K562 (cell line): ENCODE measurements around the gene MDFIC. TPM values are rescaled to one million over a fixed set of nuclear protein-coding genes. Genes with fewer than 3 reads are reported as not detected.

Source experiments
- ATAC-seq: fragments of 200-7000 bp; cut with Tn5 transposase; 3 replicates; pipeline ENCODE4 v1.9.1; 2020; ENCODE audit warnings: moderate library complexity
- BruUV-seq: library from RNA; stranded (reverse); fragments of 400-500 nt; replicated peaks from 2 replicates; lab custom pipeline; 2021; lab: Mats Ljungman, UMichigan
- CTCF ChIA-PET: fragments of 300-600 bp; formaldehyde crosslinking; extraction: SDS; loops from one replicate; lab custom pipeline; 2021; ENCODE audit warnings: low intra/inter-chr PET ratio; lab: Yijun Ruan, JAX
- POLR2A ChIA-PET: fragments of 300-600, 350-650 bp; sonication (Branson Sonifier 250); formaldehyde crosslinking; extraction: SDS; loops from one replicate; lab custom pipeline; 2021; ENCODE audit warnings: antibody characterized with exemption, inconsistent platforms; lab: Yijun Ruan, JAX
- DNase-seq, 4 experiments: peaks; one replicate each; pipeline versions ENCODE4 v3.0.0 to v3.0.0-alpha.2; 2011 to 2018; ENCODE audit warnings: low spot score in 3 of 4, mixed read lengths in 3 of 4; ENCODE audit errors: extremely low read depth in 1 of 4
- FAIRE-seq: peaks from 2 replicates; lab custom pipeline; 2011; peaks lifted over from hg19 to GRCh38; lab: Jason Lieb, UNC
- H2AFZ ChIP-seq: 2 replicates; pipeline ENCODE4 v1.6.0; 2011; ENCODE audit warnings: low read depth, low read length, control low read depth, inconsistent platforms
- H3K27ac ChIP-seq: fragments of 200-600 bp; 3 replicates; pipeline ENCODE4 v1.8.0; 2011; ENCODE audit warnings: low read depth, mild to moderate bottlenecking, control low read depth, inconsistent platforms, low read length, moderate library complexity, mixed read lengths; ENCODE audit errors: extremely low read depth
- H3K27me3 ChIP-seq, 2 experiments: fragments of 300-600 bp in 1 of 2; 2 replicates in 1 of 2; 3 replicates in 1 of 2; pipeline versions ENCODE4 v1.6.0 to v1.8.0; 2011; ENCODE audit warnings: inconsistent platforms in 2 of 2, low read length in 2 of 2, mild to moderate bottlenecking in 1 of 2, mixed read lengths in 1 of 2, moderate library complexity in 1 of 2; ENCODE audit not compliant: control insufficient read depth in 2 of 2, insufficient read depth in 2 of 2
- H3K36me3 ChIP-seq: fragments of 300-600 bp; 3 replicates; pipeline ENCODE4 v1.8.0; 2011; ENCODE audit warnings: mild to moderate bottlenecking, low read length, inconsistent platforms; ENCODE audit not compliant: control insufficient read depth, insufficient read depth
- H3K4me1 ChIP-seq, 2 experiments: fragments of 200-600 bp in 1 of 2; replicated peaks in 1 of 2; 2 replicates in 1 of 2; 3 replicates in 1 of 2; pipeline versions ENCODE4 v1.5.1 to v1.8.0; 2011; ENCODE audit warnings: inconsistent platforms in 2 of 2, low read length in 2 of 2, mild to moderate bottlenecking in 1 of 2, mixed read lengths in 1 of 2, moderate library complexity in 1 of 2; ENCODE audit not compliant: control insufficient read depth in 2 of 2, insufficient read depth in 2 of 2
- H3K4me2 ChIP-seq: 2 replicates; pipeline ENCODE4 v1.6.1; 2011; ENCODE audit warnings: low read length, control low read depth, inconsistent platforms, mixed read lengths; ENCODE audit not compliant: insufficient read depth
- H3K4me3 ChIP-seq: fragments of 200-600 bp; sonication (generic), shearing (Covaris generic); 2 replicates; pipeline ENCODE4 v1.5.1; 2016; ENCODE audit warnings: control low read depth, inconsistent platforms
- H3K79me2 ChIP-seq: fragments of 200-600 bp; 3 replicates; pipeline ENCODE4 v1.8.0; 2011; ENCODE audit warnings: low read length, inconsistent platforms; ENCODE audit not compliant: control insufficient read depth, insufficient read depth
- H3K9ac ChIP-seq, 2 experiments: 2 replicates each; pipeline versions ENCODE4 v1.6.0 to v1.6.1; 2011; ENCODE audit warnings: low read depth in 2 of 2, low read length in 2 of 2, control low read depth in 1 of 2, inconsistent platforms in 1 of 2, mild to moderate bottlenecking in 1 of 2, mixed read lengths in 1 of 2; ENCODE audit not compliant: insufficient read depth in 1 of 2
- H3K9me1 ChIP-seq: one replicate; pipeline ENCODE4 v1.6.0; 2011; ENCODE audit warnings: inconsistent platforms, mild to moderate bottlenecking, low read length, moderate library complexity; ENCODE audit not compliant: control insufficient read depth, insufficient read depth
- H3K9me3 ChIP-seq: replicated peaks from 2 replicates; pipeline ENCODE4 v1.5.1; 2011; ENCODE audit warnings: low read depth, low read length, inconsistent platforms; ENCODE audit not compliant: control insufficient read depth, insufficient read depth
- H4K20me1 ChIP-seq: replicated peaks from 2 replicates; pipeline ENCODE4 v1.6.1; 2011; ENCODE audit warnings: low read length, inconsistent platforms, mixed read lengths; ENCODE audit not compliant: control insufficient read depth, insufficient read depth
- DACH1 ChIP-seq: fragments of 450-650 bp; IDR thresholded peaks from 2 replicates; pipeline ENCODE4 v1.6.1; 2018; ENCODE audit not compliant: partially characterized antibody
- E2F3 ChIP-seq: fragments of 250-450 bp; sonication (Bioruptor Pico); IDR thresholded peaks from 2 replicates; pipeline ENCODE4 v1.4.0; 2020; ENCODE audit warnings: mild to moderate bottlenecking
- HMGN3 ChIP-seq: IDR thresholded peaks from 2 replicates; pipeline ENCODE4 v1.6.1; 2011; ENCODE audit warnings: borderline replicate concordance, low read depth, mild to moderate bottlenecking, mixed read lengths, low read length; ENCODE audit not compliant: insufficient read length; ENCODE audit errors: extremely low read depth
- TARDBP ChIP-seq: fragments of 450-650 bp; IDR thresholded peaks from 2 replicates; pipeline ENCODE4 v1.6.1; 2016
- U2AF2 ChIP-seq: fragments of 200-400 bp; formaldehyde crosslinking; optimal IDR thresholded peaks from 2 replicates; pipeline ENCODE3; 2017; ENCODE audit warnings: low read depth, mild to moderate bottlenecking, low read length
- ZNF274 ChIP-seq: IDR thresholded peaks from 2 replicates; pipeline ENCODE4 v1.6.1; 2011; ENCODE audit warnings: low read depth, mild to moderate bottlenecking, low read length, moderate library complexity, borderline replicate concordance
- ZNF584 ChIP-seq: fragments of 200-800 bp; sonication (Bioruptor generic); IDR thresholded peaks from 2 replicates; pipeline ENCODE4 v1.6.1; 2016; ENCODE audit warnings: low read depth, mild to moderate bottlenecking, missing genetic modification characterization, missing compliant biosample characterization
- WGBS: fragments of 100-300 bp; shearing (Covaris generic); methylation state at CpG from one replicate; pipeline ENCODE4 v1.1.6; 2016; ENCODE audit warnings: low coverage, mixed read lengths; ENCODE audit not compliant: insufficient coverage; ENCODE audit errors: missing lambda C conversion rate; 5-methylcytosine and 5-hydroxymethylcytosine counted together
- in situ Hi-C: fragments of 300-500 bp; cut with MboI; formaldehyde crosslinking; loops from 4 replicates; pipeline ENCODE4 v1.15.0; 2018; ENCODE audit warnings: inconsistent platforms, mixed read lengths
- intact Hi-C: fragments of 100-400 bp; cut with micrococcal nuclease; formaldehyde crosslinking; loops from 2 replicates; pipeline ENCODE4 v1.14.2; 2022
- polyA plus RNA-seq, 8 experiments: library from polyadenylated mRNA; depleted of rRNA in 4 of 8; stranded (reverse) in 5 of 8; unstranded in 3 of 8; fragments of >200 nt; fragmentation: Nextera tagmentation in 2 of 8; fragmentation: Illumina TruSeq in 1 of 8; extraction: Ambion mirVana in 2 of 8; extraction: Trizol in 1 of 8; gene quantifications; 2 replicates each; pipeline versions ENCODE4 v1.2.1 to v1.2.3, GENCODE V29; 2011 to 2014; ENCODE audit warnings: inconsistent platforms in 1 of 8, missing spikeins in 1 of 8
- total RNA-seq, 7 experiments: library from RNA; depleted of rRNA in 6 of 7; stranded (reverse); fragments of >200 nt in 6 of 7; fragmentation: Illumina TruSeq in 2 of 7; extraction: Trizol in 2 of 7; gene quantifications; 2 replicates each; pipeline versions ENCODE4 v1.2.1 to v1.2.3, GENCODE V29; 2011 to 2021; ENCODE audit warnings: low replicate concordance in 1 of 7
- TF ChIP-seq, protein P1 (sequence below): fragments of 450-650 bp; formaldehyde crosslinking; IDR thresholded peaks from 2 replicates; pipeline ENCODE4 v1.4.0; 2022; ENCODE audit warnings: missing genetic modification characterization

Gene MDFIC
- total and polyA plus RNA-seq, 9 of the 15 experiments (the other 6 are each of a cell fraction or from before 2014, with no cell fraction given) = 0.13 to 0.24 TPM; not detected in 7

DNA sequence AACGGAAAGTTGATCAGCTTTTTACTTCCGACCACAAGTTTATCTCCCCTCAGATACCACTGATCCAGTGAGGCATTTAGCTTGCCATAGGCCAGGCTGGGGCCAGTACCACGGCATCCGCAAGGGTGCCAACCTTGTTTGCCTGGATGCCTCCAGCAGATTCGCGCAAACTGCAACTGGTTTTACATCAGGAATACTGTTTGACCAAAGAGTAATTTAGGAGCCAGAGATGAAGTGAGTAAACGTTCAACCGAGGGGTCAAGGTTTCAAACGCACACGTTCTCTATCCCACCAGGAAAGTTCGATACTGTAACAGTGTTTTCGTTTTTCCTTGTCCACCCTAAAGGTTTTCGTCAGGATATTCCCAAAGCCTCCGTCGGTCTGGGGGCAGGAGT lies 266 bp upstream of the MDFIC start (continued):
- TF ChIP-seq ZNF584 (no peak), U2AF2 (no peak), TARDBP (no peak), E2F3 (CRISPR knock-in tag) (no peak), ZNF274 (no peak)
- TF ChIP-seq, protein P1, sequence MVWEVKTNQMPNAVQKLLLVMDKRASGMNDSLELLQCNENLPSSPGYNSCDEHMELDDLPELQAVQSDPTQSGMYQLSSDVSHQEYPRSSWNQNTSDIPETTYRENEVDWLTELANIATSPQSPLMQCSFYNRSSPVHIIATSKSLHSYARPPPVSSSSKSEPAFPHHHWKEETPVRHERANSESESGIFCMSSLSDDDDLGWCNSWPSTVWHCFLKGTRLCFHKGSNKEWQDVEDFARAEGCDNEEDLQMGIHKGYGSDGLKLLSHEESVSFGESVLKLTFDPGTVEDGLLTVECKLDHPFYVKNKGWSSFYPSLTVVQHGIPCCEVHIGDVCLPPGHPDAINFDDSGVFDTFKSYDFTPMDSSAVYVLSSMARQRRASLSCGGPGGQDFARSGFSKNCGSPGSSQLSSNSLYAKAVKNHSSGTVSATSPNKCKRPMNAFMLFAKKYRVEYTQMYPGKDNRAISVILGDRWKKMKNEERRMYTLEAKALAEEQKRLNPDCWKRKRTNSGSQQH = no peak

GRCh38 chr7:114922652-114923402 lies 933 bp downstream of the MDFIC start:
- BruUV-seq = no TSS peak

More at GRCh38 chr7:114922652-114923402, 933 bp downstream of the MDFIC start:
- Histone ChIP-seq H3K9me3 (no peaks in the 10 kb centered on the region), H3K4me1 (peaks cover 0 to 6% of the 10 kb centered on the region in 2 experiments; a peak in 1 of 5 replicates), H3K27ac (no peak overlapping the region), H3K9me1 (no peaks in the 10 kb centered on the region), H2AFZ (no peak overlapping the region), H3K4me2 (no peak overlapping the region), H3K4me3 (no peak overlapping the region), H3K36me3 (no peaks in the 10 kb centered on the region), H3K9ac (no peak overlapping the region), H4K20me1 (no peaks in the 10 kb centered on the region), H3K79me2 (no peaks in the 10 kb centered on the region), H3K27me3 (no peaks in the 10 kb centered on the region; a peak in 1 of 5 replicates)
- DNase-seq = no peak
- 12% methylated on average over 45 of the region's 51 CpGs for WGBS
- no peak for FAIRE-seq
- in situ Hi-C loops (no loop called here), intact Hi-C loops (no loop called here)
- TF ChIP-seq DACH1 (no peak), HMGN3 (peak; percentile 26)
- ChIA-PET CTCF (no interaction called here), POLR2A (no interaction called here)
- ATAC-seq = no peak
